RWPE2 (cell line): ENCODE data around the gene GABRQ.
A peak's percentile ranks its signal among the peaks of the same experiment; 100 is the strongest.

Experiments used
- ATAC-seq: fragments of 200-7000 bp; cut with Tn5 transposase; 3 replicates; pipeline ENCODE4 v1.9.1; 2021; ENCODE audit warnings: low read depth
- DNase-seq: peaks from one replicate; pipeline ENCODE4 v3.0.0-alpha.2; 2020; ENCODE audit warnings: low spot score
- H3K27ac ChIP-seq: fragments of 450-650 bp; 2 replicates; pipeline ENCODE4 v1.5.1; 2017; ENCODE audit warnings: mild to moderate bottlenecking; ENCODE audit not compliant: poor library complexity, severe bottlenecking
- H3K27me3 ChIP-seq: fragments of 250-450 bp; sonication (Bioruptor Pico); 2 replicates; pipeline ENCODE4 v1.5.1; 2021; ENCODE audit warnings: mild to moderate bottlenecking, moderate library complexity; ENCODE audit not compliant: insufficient read depth, poor library complexity, severe bottlenecking
- H3K36me3 ChIP-seq: fragments of 250-450 bp; sonication (Bioruptor Pico); 2 replicates; pipeline ENCODE4 v1.5.1; 2020; ENCODE audit warnings: low read depth, mild to moderate bottlenecking, moderate library complexity
- H3K4me1 ChIP-seq: fragments of 250-450 bp; sonication (Bioruptor Pico); 2 replicates; pipeline ENCODE4 v1.5.1; 2021; ENCODE audit warnings: mild to moderate bottlenecking, moderate library complexity; ENCODE audit not compliant: insufficient read depth, poor library complexity, severe bottlenecking
- H3K4me3 ChIP-seq: fragments of 250-450 bp; sonication (Bioruptor Pico); 2 replicates; pipeline ENCODE4 v1.5.1; 2021; ENCODE audit warnings: mild to moderate bottlenecking, moderate library complexity; ENCODE audit not compliant: severe bottlenecking
- H3K9me3 ChIP-seq: fragments of 250-450 bp; sonication (Bioruptor Pico); 2 replicates; pipeline ENCODE4 v1.5.1; 2021; ENCODE audit warnings: mild to moderate bottlenecking, moderate library complexity; ENCODE audit not compliant: severe bottlenecking
- TF ChIP-seq, protein P1 (sequence below): fragments of 450-650 bp; IDR thresholded peaks from one replicate; pipeline ENCODE4 v1.5.1; 2017; ENCODE audit warnings: mild to moderate bottlenecking, moderate library complexity; ENCODE audit not compliant: poor library complexity, severe bottlenecking

GABRQ gene

DNA sequence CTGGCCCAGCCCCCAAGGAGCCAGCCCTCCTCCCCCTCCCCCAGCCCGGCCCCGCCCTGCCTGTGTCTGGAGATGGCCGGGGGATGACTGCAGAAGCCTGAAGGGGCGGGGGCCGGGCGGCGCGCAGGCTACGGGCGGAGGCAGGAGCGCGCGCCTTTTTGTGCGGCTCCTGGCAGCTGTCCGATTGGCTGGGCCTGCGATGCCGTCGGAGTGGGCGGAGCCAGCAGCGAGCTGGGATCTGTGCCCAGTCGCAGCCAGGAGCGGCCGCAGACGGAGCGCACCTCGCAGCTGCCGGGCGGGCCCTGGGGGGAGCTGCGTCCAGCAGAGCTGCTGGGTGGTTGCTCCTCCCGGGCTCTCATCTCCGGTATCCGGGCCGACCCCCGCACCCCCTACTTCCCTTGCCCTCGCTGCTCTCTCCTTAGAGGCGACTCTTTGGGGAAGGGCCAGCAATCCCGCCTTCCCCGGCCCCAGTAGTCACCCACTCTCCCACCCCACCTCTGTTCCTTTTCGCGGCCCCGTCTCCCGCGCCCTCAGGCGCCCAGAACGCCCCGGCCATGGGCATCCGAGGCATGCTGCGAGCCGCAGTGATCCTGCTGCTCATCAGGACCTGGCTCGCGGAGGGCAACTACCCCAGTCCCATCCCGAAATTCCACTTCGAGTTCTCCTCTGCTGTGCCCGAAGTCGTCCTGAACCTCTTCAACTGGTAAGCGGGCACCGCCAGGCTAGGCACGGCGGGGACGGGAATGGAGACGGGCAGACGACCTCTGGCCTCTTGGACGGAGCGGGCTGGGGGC lies at the start of gene GABRQ:
Gene GABRQ (plus strand): TSS at position 247 of the 794 bp plus-strand sequence. CDS start 308 bp downstream, at position 555.
- H3K27me3 ChIP-seq: peaks cover 14% of the 10 kb centered on the region
- DNase-seq: no peak
- no peaks in the 10 kb centered on the region for H3K9me3 ChIP-seq
- TF ChIP-seq, protein P1, sequence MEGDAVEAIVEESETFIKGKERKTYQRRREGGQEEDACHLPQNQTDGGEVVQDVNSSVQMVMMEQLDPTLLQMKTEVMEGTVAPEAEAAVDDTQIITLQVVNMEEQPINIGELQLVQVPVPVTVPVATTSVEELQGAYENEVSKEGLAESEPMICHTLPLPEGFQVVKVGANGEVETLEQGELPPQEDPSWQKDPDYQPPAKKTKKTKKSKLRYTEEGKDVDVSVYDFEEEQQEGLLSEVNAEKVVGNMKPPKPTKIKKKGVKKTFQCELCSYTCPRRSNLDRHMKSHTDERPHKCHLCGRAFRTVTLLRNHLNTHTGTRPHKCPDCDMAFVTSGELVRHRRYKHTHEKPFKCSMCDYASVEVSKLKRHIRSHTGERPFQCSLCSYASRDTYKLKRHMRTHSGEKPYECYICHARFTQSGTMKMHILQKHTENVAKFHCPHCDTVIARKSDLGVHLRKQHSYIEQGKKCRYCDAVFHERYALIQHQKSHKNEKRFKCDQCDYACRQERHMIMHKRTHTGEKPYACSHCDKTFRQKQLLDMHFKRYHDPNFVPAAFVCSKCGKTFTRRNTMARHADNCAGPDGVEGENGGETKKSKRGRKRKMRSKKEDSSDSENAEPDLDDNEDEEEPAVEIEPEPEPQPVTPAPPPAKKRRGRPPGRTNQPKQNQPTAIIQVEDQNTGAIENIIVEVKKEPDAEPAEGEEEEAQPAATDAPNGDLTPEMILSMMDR: no peak
- H3K27ac ChIP-seq: no peak within 1 kb of the TSS
- no peaks in the 10 kb centered on the region for H3K4me1 ChIP-seq
- no peak within 1 kb of the TSS for H3K4me3 ChIP-seq
- no peaks in the 10 kb centered on the region for H3K36me3 ChIP-seq
- ATAC-seq: peak; percentile 68; the same call in 2 of the 3 replicates

DNA sequence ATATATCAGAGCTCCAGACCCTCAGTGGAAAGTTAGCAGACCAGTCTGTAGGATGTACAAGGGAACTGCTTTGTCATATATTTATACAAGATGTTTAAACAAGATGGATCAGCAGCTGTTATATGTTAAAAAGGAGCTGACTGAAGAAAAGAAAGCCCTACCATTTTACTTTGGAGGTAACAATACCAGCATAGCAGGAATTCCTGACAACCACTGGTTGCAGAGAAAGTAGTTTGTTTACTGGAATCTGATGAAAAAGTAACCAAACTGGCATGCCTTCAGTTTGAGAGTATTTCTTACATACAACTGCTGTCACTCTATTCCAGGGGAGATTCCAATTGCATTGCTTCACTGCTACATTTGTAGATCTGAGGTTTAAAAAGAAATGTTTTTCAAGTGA lies 49.5 kb upstream of the GABRQ start:
- no peaks in the 10 kb centered on the region for H3K36me3 ChIP-seq
- TF ChIP-seq, protein P1: no peak
- no peak overlapping the region for H3K27ac ChIP-seq
- H3K4me1 ChIP-seq: no peaks in the 10 kb centered on the region
- H3K4me3 ChIP-seq: no peak overlapping the region
- DNase-seq (no peak), ATAC-seq (no peak)
- no peaks in the 10 kb centered on the region for H3K9me3 ChIP-seq
- H3K27me3 ChIP-seq: no peaks in the 10 kb centered on the region

GRCh38 chrX:152600853-152601633 lies 36.7 kb upstream of the GABRQ start:
- ATAC-seq: no peak
- no peaks in the 10 kb centered on the region for H3K27me3 ChIP-seq
- no peaks in the 10 kb centered on the region for H3K36me3 ChIP-seq
- no peak for DNase-seq
- H3K9me3 ChIP-seq: no peaks in the 10 kb centered on the region
- H3K27ac ChIP-seq: no peak overlapping the region
- TF ChIP-seq, protein P1: no peak
- no peaks in the 10 kb centered on the region for H3K4me1 ChIP-seq
- no peak overlapping the region for H3K4me3 ChIP-seq

DNA sequence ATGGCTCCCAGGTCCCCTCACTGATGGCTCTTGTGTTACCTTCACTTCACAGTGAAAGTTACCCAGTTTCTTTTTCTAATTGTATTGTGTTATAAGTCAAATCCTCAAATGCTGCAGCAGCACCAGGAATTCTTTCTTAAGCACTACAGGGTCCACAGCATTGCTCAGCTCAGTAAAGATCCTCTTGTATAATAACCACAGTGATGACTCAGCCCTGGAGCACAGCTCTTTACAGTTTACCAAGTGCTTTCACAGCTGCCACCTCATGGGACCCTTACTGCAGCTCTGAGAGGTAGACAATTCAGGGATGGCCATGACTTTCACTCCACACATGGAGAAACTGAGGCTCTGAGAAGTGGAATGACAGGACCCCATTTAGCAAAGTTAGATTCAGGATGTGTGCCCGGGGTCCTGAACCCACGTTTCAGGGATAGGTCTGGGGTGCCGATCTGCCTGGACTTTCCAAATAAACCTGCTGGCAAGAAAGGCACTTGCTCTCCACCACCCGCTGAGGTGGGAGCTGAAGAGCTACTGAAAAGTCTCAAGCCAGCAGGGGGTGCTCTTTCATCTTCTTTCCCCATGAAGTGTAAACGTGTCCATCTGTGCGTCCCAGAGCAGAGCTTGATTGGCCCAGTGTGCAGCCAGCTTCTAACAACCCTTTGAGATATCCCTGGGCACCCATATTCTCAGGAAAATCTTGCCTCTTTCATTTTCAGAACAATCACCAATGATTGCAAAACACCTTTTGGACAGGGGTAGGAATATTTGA lies 35.7 kb upstream of the GABRQ start:
- TF ChIP-seq, protein P1: no peak
- ATAC-seq (no peak), DNase-seq (no peak)
- no peaks in the 10 kb centered on the region for H3K9me3 ChIP-seq
- H3K27me3 ChIP-seq: no peaks in the 10 kb centered on the region
- no peak overlapping the region for H3K27ac ChIP-seq
- H3K4me3 ChIP-seq: no peak overlapping the region
- H3K4me1 ChIP-seq: no peaks in the 10 kb centered on the region
- H3K36me3 ChIP-seq: no peaks in the 10 kb centered on the region
